H1 (cell line): Measurements from ENCODE around the gene CCBE1. TPM values are rescaled to one million over a fixed set of nuclear protein-coding genes. Genes with fewer than 3 reads are reported as not detected.

Source experiments
- CTCF ChIA-PET: fragments of 300-600 bp; sonication (Branson Sonifier 250); formaldehyde crosslinking; loops from one replicate; lab custom pipeline; 2021; ENCODE audit not compliant: partially characterized antibody; lab: Charles Lee
- POLR2A ChIA-PET: fragments of 300-600 bp; sonication (Branson Sonifier 250); formaldehyde crosslinking; loops from one replicate; lab custom pipeline; 2021; ENCODE audit warnings: inconsistent platforms; ENCODE audit not compliant: partially characterized antibody; lab: Charles Lee
- DNase-seq, 2 experiments: peaks; one replicate each; pipeline versions ENCODE4 v3.0.0 to v3.0.0-alpha.2; 2010 to 2022; ENCODE audit warnings: low spot score in 2 of 2, low read depth in 1 of 2, mixed read lengths in 1 of 2
- FAIRE-seq: peaks from 2 replicates; lab custom pipeline; 2011; peaks lifted over from hg19 to GRCh38; lab: Jason Lieb, UNC
- H2AFZ ChIP-seq: 2 replicates; pipeline ENCODE4 v1.8.1; 2012; ENCODE audit warnings: low read length, inconsistent platforms
- H2AK5ac ChIP-seq: 2 replicates; pipeline ENCODE4 v1.6.1; 2013; ENCODE audit warnings: low read depth, low read length
- H2BK120ac ChIP-seq: replicated peaks from 2 replicates; pipeline ENCODE3; 2013; ENCODE audit warnings: low read depth, low read length, inconsistent platforms
- H2BK12ac ChIP-seq: 2 replicates; pipeline ENCODE4 v1.6.1; 2013; ENCODE audit warnings: low read depth, low read length
- H2BK15ac ChIP-seq: 2 replicates; pipeline ENCODE4 v1.6.1; 2013; ENCODE audit warnings: low read length
- H2BK20ac ChIP-seq: 2 replicates; pipeline ENCODE4 v1.6.1; 2013; ENCODE audit warnings: low read length
- H2BK5ac ChIP-seq: 2 replicates; pipeline ENCODE4 v1.6.1; 2013; ENCODE audit warnings: low read depth, low read length
- H3K14ac ChIP-seq: 2 replicates; pipeline ENCODE4 v1.6.1; 2013; ENCODE audit warnings: inconsistent platforms; ENCODE audit not compliant: insufficient read length
- H3K18ac ChIP-seq: 2 replicates; pipeline ENCODE4 v1.6.1; 2013; ENCODE audit warnings: low read length; ENCODE audit errors: extremely low read depth
- H3K23ac ChIP-seq: 2 replicates; pipeline ENCODE4 v1.6.1; 2013; ENCODE audit warnings: inconsistent platforms; ENCODE audit not compliant: insufficient read length
- H3K23me2 ChIP-seq: 2 replicates; pipeline ENCODE4 v1.6.1; 2013; ENCODE audit warnings: low read depth, low read length
- H3K27ac ChIP-seq: 2 replicates; pipeline ENCODE4 v1.6.1; 2011; ENCODE audit warnings: low read depth, low read length, inconsistent platforms
- H3K27me3 ChIP-seq, 4 experiments: replicated peaks in 1 of 4; 1 replicate in 1 of 4; 2 replicates in 3 of 4; pipeline versions ENCODE4 v1.6.1 to v1.8.1; 2011 to 2013; ENCODE audit warnings: low read length in 3 of 4, mild to moderate bottlenecking in 3 of 4, inconsistent platforms in 2 of 4, mixed read lengths in 2 of 4, moderate library complexity in 1 of 4; ENCODE audit not compliant: control insufficient read depth in 3 of 4, insufficient read depth in 3 of 4; ENCODE audit errors: extremely low read depth in 1 of 4
- H3K36me3 ChIP-seq, 4 experiments: 2 replicates each; pipeline versions ENCODE4 v1.6.1 to v1.8.1; 2011 to 2013; ENCODE audit warnings: mild to moderate bottlenecking in 4 of 4, low read length in 3 of 4, moderate library complexity in 2 of 4, control low read depth in 1 of 4, inconsistent platforms in 1 of 4; ENCODE audit not compliant: insufficient read depth in 4 of 4, control insufficient read depth in 2 of 4
- H3K4ac ChIP-seq: replicated peaks from 2 replicates; pipeline ENCODE3; 2013; ENCODE audit warnings: low read length, low read depth, mixed read lengths, inconsistent platforms; ENCODE audit not compliant: insufficient read length
- H3K4me1 ChIP-seq, 4 experiments: replicated peaks in 1 of 4; 1 replicate in 1 of 4; 2 replicates in 3 of 4; pipeline versions ENCODE4 v1.6.1 to v1.8.1; 2011 to 2013; ENCODE audit warnings: low read length in 3 of 4, inconsistent platforms in 2 of 4, mixed read lengths in 1 of 4; ENCODE audit not compliant: insufficient read depth in 4 of 4, control insufficient read depth in 3 of 4
- H3K4me2 ChIP-seq, 2 experiments: 2 replicates each; pipeline versions ENCODE4 v1.6.1 to v1.8.1; 2011 to 2013; ENCODE audit warnings: low read depth in 2 of 2, low read length in 2 of 2, control low read depth in 1 of 2, inconsistent platforms in 1 of 2, mild to moderate bottlenecking in 1 of 2; ENCODE audit not compliant: insufficient read depth in 1 of 2
- H3K4me3 ChIP-seq, 4 experiments: fragments of 200-600, 300-600 bp in 1 of 4; sonication (generic), shearing (Covaris generic), sonication (Bioruptor Twin) in 1 of 4; 2 replicates each; pipeline versions ENCODE4 v1.5.1 to v1.8.1; 2011 to 2016; ENCODE audit warnings: low read length in 4 of 4, low read depth in 3 of 4, control low read depth in 2 of 4, inconsistent platforms in 2 of 4, mild to moderate bottlenecking in 2 of 4, mixed read lengths in 1 of 4, moderate library complexity in 1 of 4; ENCODE audit not compliant: insufficient read depth in 2 of 4; ENCODE audit errors: extremely low read depth in 1 of 4
- H3K56ac ChIP-seq: replicated peaks from 2 replicates; pipeline ENCODE3; 2013; ENCODE audit warnings: low read depth, mild to moderate bottlenecking, mixed read lengths, low read length, inconsistent platforms; ENCODE audit not compliant: insufficient read length
- H3K79me1 ChIP-seq: 2 replicates; pipeline ENCODE4 v1.6.1; 2013; ENCODE audit warnings: low read depth, low read length, control low read depth
- H3K79me2 ChIP-seq, 2 experiments: 2 replicates each; pipeline versions ENCODE4 v1.6.1 to v1.8.1; 2012 to 2013; ENCODE audit warnings: low read length in 2 of 2, mild to moderate bottlenecking in 2 of 2, inconsistent platforms in 1 of 2; ENCODE audit not compliant: insufficient read depth in 2 of 2, control insufficient read depth in 1 of 2
- H3K9ac ChIP-seq, 4 experiments: replicated peaks in 1 of 4; 1 replicate in 1 of 4; 2 replicates in 3 of 4; pipeline versions ENCODE4 v1.6.1 to v1.8.1; 2011 to 2013; ENCODE audit warnings: low read depth in 3 of 4, low read length in 3 of 4, control low read depth in 2 of 4, mild to moderate bottlenecking in 2 of 4, moderate library complexity in 2 of 4, inconsistent platforms in 1 of 4; ENCODE audit errors: extremely low read depth in 1 of 4
- H3K9me3 ChIP-seq, 2 experiments: 2 replicates each; pipeline versions ENCODE4 v1.6.1 to v1.8.1; 2012 to 2013; ENCODE audit warnings: mild to moderate bottlenecking in 2 of 2, moderate library complexity in 2 of 2, control low read depth in 1 of 2, inconsistent platforms in 1 of 2, low read depth in 1 of 2, low read length in 1 of 2, mixed read lengths in 1 of 2; ENCODE audit not compliant: insufficient read depth in 2 of 2
- H4K20me1 ChIP-seq, 2 experiments: replicated peaks in 1 of 2; 2 replicates each; pipeline versions ENCODE3 to v1.8.1; 2011 to 2013; ENCODE audit warnings: inconsistent platforms in 2 of 2, low read length in 2 of 2, mild to moderate bottlenecking in 1 of 2; ENCODE audit not compliant: insufficient read depth in 2 of 2, control insufficient read depth in 1 of 2
- H4K5ac ChIP-seq: 2 replicates; pipeline ENCODE4 v1.6.1; 2013; ENCODE audit warnings: low read length, low read depth, mixed read lengths, inconsistent platforms; ENCODE audit not compliant: insufficient read length
- H4K8ac ChIP-seq: 2 replicates; pipeline ENCODE4 v1.8.0; 2013; ENCODE audit warnings: mild to moderate bottlenecking, moderate library complexity, low read length, inconsistent platforms; ENCODE audit not compliant: insufficient read depth; ENCODE audit errors: extremely low read depth
- H4K91ac ChIP-seq: replicated peaks from 2 replicates; pipeline ENCODE3; 2013; ENCODE audit warnings: low read length, mixed read lengths, inconsistent platforms; ENCODE audit not compliant: insufficient read length
- CBX8 ChIP-seq: fragments of 300-800, 300-1000 bp; sonication (generic); IDR thresholded peaks from 2 replicates; pipeline ENCODE4 v1.7.1; 2016; ENCODE audit warnings: low read depth, low read length, borderline replicate concordance
- GTF2F1 ChIP-seq: IDR thresholded peaks from 2 replicates; pipeline ENCODE4 v1.6.1; 2012; ENCODE audit warnings: low read depth, low read length, improper control_type of control experiment, borderline replicate concordance
- HDAC2 ChIP-seq, 2 experiments: fragments of 300-600 bp in 1 of 2; sonication (generic) in 1 of 2; IDR thresholded peaks; 2 replicates each; pipeline ENCODE4 v1.6.1; 2011 to 2012; ENCODE audit warnings: low read depth in 2 of 2, low read length in 2 of 2, mild to moderate bottlenecking in 2 of 2, moderate library complexity in 2 of 2, borderline replicate concordance in 1 of 2, inconsistent platforms in 1 of 2
- HDAC6 ChIP-seq: IDR thresholded peaks from one replicate; pipeline ENCODE4 v1.7.1; 2012; ENCODE audit warnings: low read depth, mild to moderate bottlenecking, inconsistent platforms, low read length, moderate library complexity
- KDM4A ChIP-seq: IDR thresholded peaks from one replicate; pipeline ENCODE4 v1.7.1; 2012; ENCODE audit warnings: low read depth, mild to moderate bottlenecking, moderate library complexity, low read length, inconsistent platforms; ENCODE audit not compliant: severe bottlenecking
- POU5F1 ChIP-seq: IDR thresholded peaks from 2 replicates; pipeline ENCODE4 v1.6.1; 2011; ENCODE audit warnings: low read depth, mild to moderate bottlenecking, low read length, moderate library complexity
- RXRA ChIP-seq: IDR thresholded peaks from 2 replicates; pipeline ENCODE4 v1.6.1; 2011; ENCODE audit warnings: low read depth, mild to moderate bottlenecking, low read length, moderate library complexity; ENCODE audit not compliant: insufficient read depth
- SIX5 ChIP-seq: IDR thresholded peaks from 2 replicates; pipeline ENCODE4 v1.6.1; 2011; ENCODE audit warnings: mild to moderate bottlenecking, low read depth, low read length
- SUZ12 ChIP-seq: fragments of 200-600 bp; sonication (generic); IDR thresholded peaks from 2 replicates; pipeline ENCODE4 v1.6.1; 2012; ENCODE audit warnings: mild to moderate bottlenecking, inconsistent platforms, low read length, moderate library complexity, mixed read lengths
- WGBS, 2 experiments: shearing (Covaris generic) in 1 of 2; methylation state at CpG; one replicate each; pipeline versions ENCODE4 v1.1.6 to v1.1.7; 2013 to 2015; ENCODE audit warnings: low lambda C conversion rate in 2 of 2, mixed read lengths in 2 of 2, inconsistent platforms in 1 of 2, low coverage in 1 of 2, missing lambda C conversion rate in 1 of 2; ENCODE audit not compliant: insufficient replicate concordance in 2 of 2, insufficient coverage in 1 of 2, insufficient read length in 1 of 2; ENCODE audit errors: extremely low coverage in 1 of 2, missing lambda C conversion rate in 1 of 2; 5-methylcytosine and 5-hydroxymethylcytosine counted together
- polyA plus RNA-seq, 7 experiments: library from polyadenylated mRNA; depleted of rRNA in 3 of 7; stranded (reverse) in 5 of 7; unstranded in 2 of 7; fragments of >200 nt in 5 of 7; fragments of 200-250 nt in 2 of 7; gene quantifications; 1 replicate in 5 of 7; 2 replicates in 1 of 7; 4 replicates in 1 of 7; pipeline versions ENCODE4 v1.2.1 to v1.2.3, GENCODE V29; 2011 to 2013; ENCODE audit warnings: missing spikeins in 2 of 7, mixed read lengths in 2 of 7
- total RNA-seq: library from RNA; stranded (reverse); fragmentation: NEBNext Ultra II Directional; extraction: Animal tissue kit (Norgen Biotek cat#: 25700); gene quantifications from 2 replicates; pipeline ENCODE4 v1.2.1, GENCODE V29; 2021
- TF ChIP-seq, protein P1 (sequence below): IDR thresholded peaks from 2 replicates; pipeline ENCODE4 v1.6.1; 2011; ENCODE audit warnings: low read length, improper control_type of control experiment

Gene CCBE1
- total and polyA plus RNA-seq, 2 of the 8 experiments (the other 6 are each of a cell fraction or from before 2014, with no cell fraction given) = 2.1 to 2.6 TPM

DNA sequence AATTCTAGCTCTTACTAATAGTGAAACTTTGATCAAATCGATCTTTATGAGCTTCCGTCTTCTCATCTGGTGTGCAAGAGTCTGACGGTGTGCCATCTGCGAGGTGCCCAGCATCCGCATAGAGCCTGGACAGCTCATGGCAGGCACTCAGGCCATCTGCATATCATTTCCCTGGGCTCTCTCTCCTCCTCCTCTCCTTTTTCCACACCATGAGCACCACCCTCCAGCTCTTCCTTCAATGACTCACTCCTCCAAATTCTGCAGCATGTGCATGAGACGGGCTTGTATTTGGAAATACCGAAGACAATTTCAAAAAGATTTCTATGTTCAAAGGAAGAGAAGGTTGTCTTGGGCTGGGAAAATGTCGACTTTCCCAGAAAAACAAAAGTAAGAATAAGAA lies 161.1 kb downstream of the CCBE1 start:
- FAIRE-seq (no peak), DNase-seq (no peak)
- no peak overlapping the region for H3K4me2 ChIP-seq
- H3K14ac ChIP-seq = no peak overlapping the region
- H3K4ac ChIP-seq = no peak overlapping the region
- no peak overlapping the region for H2BK5ac ChIP-seq
- H3K18ac ChIP-seq = no peak overlapping the region
- no peak overlapping the region for H2BK120ac ChIP-seq
- no peak overlapping the region for H4K8ac ChIP-seq
- no peak overlapping the region for H4K5ac ChIP-seq
- ChIA-PET CTCF (interaction anchor here (1.4 kb wide), 1 partner anchor 95 kb away, joined by 3 read pairs; no protein-coding TSS in a partner anchor), POLR2A (no interaction called here)
- no peaks in the 10 kb centered on the region for H3K36me3 ChIP-seq
- H2AFZ ChIP-seq = no peak overlapping the region
- no peaks in the 10 kb centered on the region for H3K23me2 ChIP-seq
- H3K79me1 ChIP-seq = no peaks in the 10 kb centered on the region
- H3K9me3 ChIP-seq = no peaks in the 10 kb centered on the region
- no peak overlapping the region for H2AK5ac ChIP-seq
- no peak overlapping the region for H3K27ac ChIP-seq
- H2BK20ac ChIP-seq = no peak overlapping the region
- no peak overlapping the region for H2BK12ac ChIP-seq
- H3K79me2 ChIP-seq = no peaks in the 10 kb centered on the region
- H3K4me1 ChIP-seq = no peaks in the 10 kb centered on the region
- no peak overlapping the region for H2BK15ac ChIP-seq
- H3K4me3 ChIP-seq = no peak overlapping the region
- H3K9ac ChIP-seq = no peak overlapping the region
- no peak overlapping the region for H3K56ac ChIP-seq
- no peak for TF ChIP-seq HDAC2 (IDR thresholded peaks at IDR 0.05; ENCODE audit: borderline replicate concordance in 1 of 2, low read depth in 2 of 2, low read length in 2 of 2)
- no peak for TF ChIP-seq GTF2F1
- TF ChIP-seq RXRA = no peak
- no peak for TF ChIP-seq SIX5
- no peak for TF ChIP-seq POU5F1
- TF ChIP-seq CBX8 = no peak
- no peak for TF ChIP-seq KDM4A
- TF ChIP-seq, protein P1, sequence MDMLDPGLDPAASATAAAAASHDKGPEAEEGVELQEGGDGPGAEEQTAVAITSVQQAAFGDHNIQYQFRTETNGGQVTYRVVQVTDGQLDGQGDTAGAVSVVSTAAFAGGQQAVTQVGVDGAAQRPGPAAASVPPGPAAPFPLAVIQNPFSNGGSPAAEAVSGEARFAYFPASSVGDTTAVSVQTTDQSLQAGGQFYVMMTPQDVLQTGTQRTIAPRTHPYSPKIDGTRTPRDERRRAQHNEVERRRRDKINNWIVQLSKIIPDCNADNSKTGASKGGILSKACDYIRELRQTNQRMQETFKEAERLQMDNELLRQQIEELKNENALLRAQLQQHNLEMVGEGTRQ = no peak
- no peak for TF ChIP-seq HDAC6
- no peak for TF ChIP-seq SUZ12
- TF ChIP-seq, all 59 proteins: peak for 0
- H3K23ac ChIP-seq = no peak overlapping the region
- H4K20me1 ChIP-seq = no peaks in the 10 kb centered on the region
- 91% methylated on average over 8 of the region's 8 CpGs; no CpG with 5 or more reads in 1 of the 2 experiments for WGBS, 2 experiments
- H4K91ac ChIP-seq = no peak overlapping the region
- H3K27me3 ChIP-seq = no peaks in the 10 kb centered on the region
